ENCODE data around the gene YPEL1.

Gene YPEL1

GRCh38 chr22:21761994-21762680, 26.5 kb upstream of the YPEL1 start:
- Mint-ChIP-seq H3K27me3 (ENCODE audit: low read depth, poor library complexity) (no peaks in the 10 kb centered on the region), H3K27ac (peak overlapping the region; percentile 87), H3K4me1 (peaks cover 13% of the 10 kb centered on the region), H3K36me3 (ENCODE audit: low read depth) (peaks cover 58% of the 10 kb centered on the region), H3K4me3 (no peak overlapping the region), H3K9me3 (no peaks in the 10 kb centered on the region)
- DNase-seq: no peak
- TF ChIP-seq CTCF (IDR thresholded peaks at IDR 0.05): no peak

- Mint-ChIP-seq H3K27ac (no peak overlapping the region), H3K4me1 (peaks cover 14% of the 10 kb centered on the region), H3K9me3 (no peaks in the 10 kb centered on the region), H3K27me3 (ENCODE audit: low read depth, poor library complexity) (no peaks in the 10 kb centered on the region), H3K4me3 (no peak overlapping the region), H3K36me3 (ENCODE audit: low read depth) (peaks cover 52% of the 10 kb centered on the region)
- no peak for DNase-seq
- no peak for TF ChIP-seq CTCF (IDR thresholded peaks at IDR 0.05)
Observed at GRCh38 chr22:21761086-21761485, 25.5 kb upstream of the YPEL1 start.

GRCh38 chr22:21760640-21761039, 25.0 kb upstream of the YPEL1 start:
- H3K4me1 Mint-ChIP-seq: peaks cover 19% of the 10 kb centered on the region
- no peaks in the 10 kb centered on the region for H3K27me3 Mint-ChIP-seq (ENCODE audit: low read depth, poor library complexity)
- H3K27ac Mint-ChIP-seq: no peak overlapping the region
- no peaks in the 10 kb centered on the region for H3K9me3 Mint-ChIP-seq
- no peak for TF ChIP-seq CTCF (IDR thresholded peaks at IDR 0.05)
- no peak for DNase-seq
- no peak overlapping the region for H3K4me3 Mint-ChIP-seq
- peaks cover 51% of the 10 kb centered on the region for H3K36me3 Mint-ChIP-seq (ENCODE audit: low read depth)

- TF ChIP-seq CTCF (IDR thresholded peaks at IDR 0.05): no peak
- no peaks in the 10 kb centered on the region for H3K27me3 Mint-ChIP-seq (ENCODE audit: low read depth, poor library complexity)
- no peak overlapping the region for H3K27ac Mint-ChIP-seq
- no peak for DNase-seq
- H3K36me3 Mint-ChIP-seq (ENCODE audit: low read depth): peaks cover 42% of the 10 kb centered on the region
- peaks cover 27% of the 10 kb centered on the region for H3K4me1 Mint-ChIP-seq
- H3K9me3 Mint-ChIP-seq: no peaks in the 10 kb centered on the region
- no peak overlapping the region for H3K4me3 Mint-ChIP-seq
Observed at GRCh38 chr22:21759646-21760376, 24.2 kb upstream of the YPEL1 start.

GRCh38 chr22:21759093-21759492, 23.5 kb upstream of the YPEL1 start:
- Mint-ChIP-seq H3K27ac (peak overlapping the region; percentile 20), H3K4me1 (peaks cover 34% of the 10 kb centered on the region), H3K9me3 (no peaks in the 10 kb centered on the region), H3K4me3 (no peak overlapping the region), H3K27me3 (ENCODE audit: low read depth, poor library complexity) (no peaks in the 10 kb centered on the region), H3K36me3 (ENCODE audit: low read depth) (peaks cover 36% of the 10 kb centered on the region)
- TF ChIP-seq CTCF (IDR thresholded peaks at IDR 0.05): no peak
- DNase-seq: no peak
